Measurements from ENCODE around the gene LYPLAL1.

DNA sequence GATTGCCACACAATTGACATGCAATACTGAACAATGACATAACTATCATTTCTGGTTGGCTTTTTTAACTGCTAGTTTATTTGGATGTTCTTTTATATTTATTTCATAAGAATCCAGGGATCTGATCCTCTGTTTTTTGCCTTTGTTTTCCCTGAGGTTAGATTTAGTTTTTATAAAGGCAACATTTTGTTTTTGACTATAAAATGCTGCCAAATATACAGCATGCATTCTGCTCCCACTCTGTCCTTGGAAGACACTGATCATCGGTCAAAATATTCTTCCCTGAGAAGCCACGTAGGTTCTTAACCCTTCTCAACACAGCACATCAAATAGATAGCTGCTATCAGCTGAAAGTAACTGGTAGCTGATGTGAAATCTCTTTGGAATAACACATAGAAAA, 52.5 kb downstream of the LYPLAL1 start:
- no peak for TF ChIP-seq ATF7 (IDR thresholded peaks at IDR 0.05)
- no peak for TF ChIP-seq SRSF3 (IDR thresholded peaks at IDR 0.05; ENCODE audit: insufficient read depth, low read length)
- TF ChIP-seq, protein P1, sequence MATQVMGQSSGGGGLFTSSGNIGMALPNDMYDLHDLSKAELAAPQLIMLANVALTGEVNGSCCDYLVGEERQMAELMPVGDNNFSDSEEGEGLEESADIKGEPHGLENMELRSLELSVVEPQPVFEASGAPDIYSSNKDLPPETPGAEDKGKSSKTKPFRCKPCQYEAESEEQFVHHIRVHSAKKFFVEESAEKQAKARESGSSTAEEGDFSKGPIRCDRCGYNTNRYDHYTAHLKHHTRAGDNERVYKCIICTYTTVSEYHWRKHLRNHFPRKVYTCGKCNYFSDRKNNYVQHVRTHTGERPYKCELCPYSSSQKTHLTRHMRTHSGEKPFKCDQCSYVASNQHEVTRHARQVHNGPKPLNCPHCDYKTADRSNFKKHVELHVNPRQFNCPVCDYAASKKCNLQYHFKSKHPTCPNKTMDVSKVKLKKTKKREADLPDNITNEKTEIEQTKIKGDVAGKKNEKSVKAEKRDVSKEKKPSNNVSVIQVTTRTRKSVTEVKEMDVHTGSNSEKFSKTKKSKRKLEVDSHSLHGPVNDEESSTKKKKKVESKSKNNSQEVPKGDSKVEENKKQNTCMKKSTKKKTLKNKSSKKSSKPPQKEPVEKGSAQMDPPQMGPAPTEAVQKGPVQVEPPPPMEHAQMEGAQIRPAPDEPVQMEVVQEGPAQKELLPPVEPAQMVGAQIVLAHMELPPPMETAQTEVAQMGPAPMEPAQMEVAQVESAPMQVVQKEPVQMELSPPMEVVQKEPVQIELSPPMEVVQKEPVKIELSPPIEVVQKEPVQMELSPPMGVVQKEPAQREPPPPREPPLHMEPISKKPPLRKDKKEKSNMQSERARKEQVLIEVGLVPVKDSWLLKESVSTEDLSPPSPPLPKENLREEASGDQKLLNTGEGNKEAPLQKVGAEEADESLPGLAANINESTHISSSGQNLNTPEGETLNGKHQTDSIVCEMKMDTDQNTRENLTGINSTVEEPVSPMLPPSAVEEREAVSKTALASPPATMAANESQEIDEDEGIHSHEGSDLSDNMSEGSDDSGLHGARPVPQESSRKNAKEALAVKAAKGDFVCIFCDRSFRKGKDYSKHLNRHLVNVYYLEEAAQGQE (IDR thresholded peaks at IDR 0.05; ENCODE audit: borderline replicate concordance) = no peak
- TF ChIP-seq, protein P1 (CRISPR knock-in tag; IDR thresholded peaks at IDR 0.05; ENCODE audit: low read depth) = no peak
- no peak for TF ChIP-seq ZNF224 (CRISPR knock-in tag; IDR thresholded peaks at IDR 0.05)
- TF ChIP-seq BHLHE40 (IDR thresholded peaks at IDR 0.05; ENCODE audit: low read length) = no peak
- no peak for TF ChIP-seq TEAD4 (IDR thresholded peaks at IDR 0.05; ENCODE audit: low read length)
- TF ChIP-seq TEAD4 (CRISPR knock-in tag; IDR thresholded peaks at IDR 0.05; ENCODE audit: borderline replicate concordance) = no peak
- no peak for TF ChIP-seq ZEB2 (IDR thresholded peaks at IDR 0.05)
- TF ChIP-seq, protein P2, sequence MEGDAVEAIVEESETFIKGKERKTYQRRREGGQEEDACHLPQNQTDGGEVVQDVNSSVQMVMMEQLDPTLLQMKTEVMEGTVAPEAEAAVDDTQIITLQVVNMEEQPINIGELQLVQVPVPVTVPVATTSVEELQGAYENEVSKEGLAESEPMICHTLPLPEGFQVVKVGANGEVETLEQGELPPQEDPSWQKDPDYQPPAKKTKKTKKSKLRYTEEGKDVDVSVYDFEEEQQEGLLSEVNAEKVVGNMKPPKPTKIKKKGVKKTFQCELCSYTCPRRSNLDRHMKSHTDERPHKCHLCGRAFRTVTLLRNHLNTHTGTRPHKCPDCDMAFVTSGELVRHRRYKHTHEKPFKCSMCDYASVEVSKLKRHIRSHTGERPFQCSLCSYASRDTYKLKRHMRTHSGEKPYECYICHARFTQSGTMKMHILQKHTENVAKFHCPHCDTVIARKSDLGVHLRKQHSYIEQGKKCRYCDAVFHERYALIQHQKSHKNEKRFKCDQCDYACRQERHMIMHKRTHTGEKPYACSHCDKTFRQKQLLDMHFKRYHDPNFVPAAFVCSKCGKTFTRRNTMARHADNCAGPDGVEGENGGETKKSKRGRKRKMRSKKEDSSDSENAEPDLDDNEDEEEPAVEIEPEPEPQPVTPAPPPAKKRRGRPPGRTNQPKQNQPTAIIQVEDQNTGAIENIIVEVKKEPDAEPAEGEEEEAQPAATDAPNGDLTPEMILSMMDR (IDR thresholded peaks at IDR 0.05 in 2 of 3, conservative IDR thresholded peaks at IDR 0.05 in 1 of 3; ENCODE audit: insufficient read depth in 2 of 3, low read depth in 1 of 3, low read length in 3 of 3) = no peak
- TF ChIP-seq ZNF274 (IDR thresholded peaks at IDR 0.05; ENCODE audit: borderline replicate concordance, low read depth, low read length) = no peak
- TF ChIP-seq FOXJ3 (CRISPR knock-in tag; IDR thresholded peaks at IDR 0.05) = no peak
- no peak for TF ChIP-seq ZNF785 (CRISPR knock-in tag; IDR thresholded peaks at IDR 0.05)
